ENCODE results near the gene MSH3.
"Not testable (repeated sequence)": the region's sequence is repeated elsewhere in the genome, so short reads cannot be mapped to it uniquely, and the experiment has no call there.

Gene MSH3

DNA sequence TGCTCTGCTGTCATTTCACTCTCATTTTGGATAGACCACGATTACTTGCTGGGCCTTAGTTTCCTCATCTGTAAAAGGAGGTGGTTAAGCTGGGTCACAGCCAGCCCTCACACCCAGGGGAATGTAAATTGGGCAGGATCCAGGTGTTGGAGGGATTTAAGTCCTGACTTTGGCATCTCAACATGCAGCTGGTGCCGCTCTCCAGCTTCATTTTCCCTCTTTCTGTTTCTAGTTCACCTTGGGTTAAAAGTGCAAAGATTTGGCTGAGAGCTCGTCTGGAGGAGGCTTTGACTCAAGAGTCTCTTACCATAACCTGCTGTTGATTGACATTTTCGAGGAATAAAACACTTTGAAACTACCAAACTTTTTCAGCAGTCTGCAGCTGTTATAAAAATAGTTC is 144.6 kb downstream of the MSH3 start:
- no peak for DNase-seq

DNA sequence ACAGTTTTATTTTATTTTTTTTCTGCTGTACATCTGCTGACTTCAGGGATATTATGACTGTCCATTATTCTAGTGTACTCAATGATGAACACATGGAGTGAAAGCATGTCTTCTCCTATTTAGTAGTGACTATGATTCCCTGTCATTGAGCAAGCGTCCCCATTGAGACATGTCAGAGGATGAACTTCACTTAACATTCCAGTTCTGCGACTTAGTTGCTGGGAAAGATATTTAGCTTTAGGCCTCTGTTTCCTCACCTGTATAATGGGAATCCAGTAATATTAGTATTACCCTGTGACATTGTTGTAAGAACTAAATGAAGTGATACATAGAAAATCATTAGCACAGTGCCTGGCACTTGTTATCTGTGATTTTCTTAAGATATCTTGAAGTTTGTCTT is 145.1 kb downstream of the MSH3 start:
- no peak for DNase-seq

DNA sequence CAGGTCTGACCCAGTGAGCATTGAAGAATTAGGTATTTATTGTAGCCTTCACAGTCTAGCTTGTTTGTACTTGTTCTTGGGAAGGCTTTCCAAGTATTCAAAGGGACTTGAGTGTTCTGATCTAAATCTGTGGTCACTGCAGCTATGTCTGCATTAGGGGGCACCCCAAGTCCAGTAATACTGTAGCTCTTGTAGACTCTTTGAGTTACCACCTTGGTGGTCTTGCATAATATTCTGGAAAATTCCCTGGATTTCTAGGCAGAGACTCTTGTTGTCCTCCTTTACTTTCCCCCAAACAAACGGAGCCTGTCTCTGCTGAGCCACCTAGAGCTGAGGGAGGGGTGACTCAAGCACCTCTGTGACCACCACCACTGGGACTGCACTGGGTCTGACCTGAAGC is 149.9 kb downstream of the MSH3 start:
- DNase-seq, result no peak

DNA sequence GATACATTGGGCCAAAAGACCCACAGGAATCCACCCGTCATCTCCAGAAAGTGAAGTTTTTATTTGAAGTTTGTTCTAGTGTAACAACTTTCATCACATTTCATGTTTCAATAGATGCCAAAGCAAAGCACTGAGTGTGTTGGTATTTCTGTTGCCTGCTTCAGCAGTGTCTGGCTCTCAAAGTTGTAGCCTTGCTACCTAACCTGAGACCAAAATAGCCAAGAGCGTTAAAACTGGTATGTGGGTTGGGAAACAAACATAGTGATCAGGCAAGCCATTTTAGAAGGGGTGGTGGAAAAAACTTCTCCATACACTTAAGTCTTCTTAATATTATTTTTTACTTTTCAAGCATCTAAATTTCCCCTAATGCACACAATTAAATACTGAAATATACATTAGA is 150.6 kb downstream of the MSH3 start:
- no peak for DNase-seq

DNA sequence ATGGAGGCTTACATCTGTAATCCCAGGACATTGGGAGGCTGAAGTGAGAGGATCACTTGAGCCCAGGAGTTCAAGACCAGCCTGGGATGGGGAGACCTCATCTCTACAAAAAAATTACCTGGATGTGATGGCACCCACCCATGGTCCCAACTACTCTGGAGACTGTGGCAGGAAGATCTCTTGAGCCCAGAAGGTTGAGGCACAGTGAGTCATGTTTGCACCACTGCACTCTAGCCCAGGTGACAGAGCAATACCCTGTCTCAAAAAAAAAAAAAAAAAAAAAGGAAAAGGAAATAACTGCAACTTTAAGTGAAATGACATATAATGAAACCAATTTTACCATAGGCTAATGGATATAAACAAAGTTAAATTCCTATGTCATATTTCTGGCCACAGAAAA is 152.5 kb downstream of the MSH3 start:
- DNase-seq, result no peak

DNA sequence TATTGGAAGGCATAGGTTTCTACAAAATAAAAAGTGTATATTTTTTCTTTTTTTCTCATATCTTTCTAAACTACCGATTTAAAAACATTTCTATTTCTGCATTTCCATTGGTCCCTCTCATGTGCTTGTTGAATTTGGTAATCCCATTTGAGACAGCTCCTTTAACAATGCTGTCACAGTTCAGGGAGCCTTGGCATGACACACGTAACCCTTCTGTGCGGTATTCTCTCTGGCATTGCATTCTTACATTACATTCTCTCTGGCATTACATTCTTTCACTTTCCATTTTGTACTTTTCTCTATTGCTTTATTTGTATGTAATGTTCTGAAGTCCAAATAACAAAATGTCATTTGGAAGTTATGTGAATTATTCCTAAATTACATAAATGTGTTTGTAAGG is 155.0 kb downstream of the MSH3 start:
- no peak for DNase-seq

DNA sequence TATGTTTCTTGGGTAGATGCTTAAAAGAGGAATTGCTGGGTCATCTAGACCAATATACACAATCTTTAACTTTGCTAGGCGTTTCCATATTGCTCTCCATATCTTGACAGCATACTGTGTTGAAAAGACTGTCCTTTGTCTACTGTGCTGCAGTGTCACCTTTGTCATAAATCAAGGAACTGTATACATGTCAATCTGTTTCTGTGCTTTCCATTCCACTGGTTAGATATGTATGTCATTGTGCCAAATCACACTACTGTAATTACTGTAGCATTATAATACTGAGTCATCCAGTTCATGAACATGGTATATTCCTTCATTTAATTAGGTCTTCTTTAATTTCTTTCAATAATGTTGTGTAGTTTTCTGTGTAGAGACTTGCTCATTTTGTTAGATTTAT is 156.0 kb downstream of the MSH3 start:
- DNase-seq, result no peak

DNA sequence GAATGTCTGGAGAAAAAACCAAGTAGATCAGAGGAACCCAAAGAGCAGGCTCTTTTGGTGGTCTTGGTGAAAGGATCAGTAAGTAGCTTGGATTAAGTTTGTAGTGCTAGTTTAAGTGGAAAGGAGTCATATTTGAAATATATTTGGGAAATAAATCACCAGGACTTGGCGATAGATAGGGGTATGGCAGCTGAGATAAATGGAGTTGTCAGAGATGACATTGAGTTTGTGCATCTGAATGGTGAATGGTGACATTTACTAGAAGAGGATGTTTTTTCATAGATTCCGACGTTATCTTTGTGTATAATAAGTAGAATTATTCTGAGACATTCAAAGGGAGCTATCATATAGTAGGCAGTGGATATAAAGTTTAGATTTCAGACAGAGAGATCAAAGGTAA is 162.1 kb downstream of the MSH3 start:
- no peak for DNase-seq

- DNase-seq, result no peak
Observed at GRCh38 chr5:80820685-80821084, 166.2 kb downstream of the MSH3 start.

DNA sequence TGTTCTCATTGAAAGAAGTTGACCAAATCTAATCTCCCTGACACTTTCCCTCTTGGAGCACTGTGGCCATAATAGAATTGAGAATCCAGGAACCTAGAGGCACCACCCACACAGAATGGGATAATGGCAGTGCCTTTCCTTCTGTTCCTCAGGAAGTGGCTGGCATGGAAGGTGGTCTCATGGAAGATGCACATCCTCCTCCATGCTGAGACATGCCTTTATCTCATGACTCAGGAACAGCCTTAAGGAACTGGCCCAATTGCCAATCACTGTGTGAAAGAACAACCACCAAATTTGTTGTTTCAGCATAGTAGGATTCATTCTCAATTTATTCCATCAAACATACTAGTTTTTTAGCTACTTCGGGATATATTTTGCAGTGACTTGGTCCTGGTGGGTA is 168.2 kb downstream of the MSH3 start:
- DNase-seq, result no peak

DNA sequence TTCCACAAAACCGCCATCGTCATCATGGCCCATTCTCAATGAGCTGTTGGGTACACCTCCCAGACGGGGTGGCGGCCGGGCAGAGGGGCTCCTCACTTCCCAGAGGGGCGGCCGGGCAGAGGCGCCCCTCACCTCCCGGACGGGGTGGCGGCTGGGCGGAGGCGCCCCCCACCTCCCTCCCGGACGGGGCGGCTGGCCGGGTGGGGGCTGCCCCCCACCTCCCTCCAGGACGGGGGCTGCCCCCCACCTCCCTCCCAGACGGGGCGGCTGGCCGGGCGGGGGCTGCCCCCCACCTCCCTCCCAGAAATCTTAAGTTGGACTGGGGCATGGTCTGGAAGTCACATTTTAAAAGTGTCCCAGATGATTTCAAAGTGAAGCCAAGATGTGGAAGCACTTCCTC is 169.7 kb downstream of the MSH3 start:
- not testable (repeated sequence) for DNase-seq

DNA sequence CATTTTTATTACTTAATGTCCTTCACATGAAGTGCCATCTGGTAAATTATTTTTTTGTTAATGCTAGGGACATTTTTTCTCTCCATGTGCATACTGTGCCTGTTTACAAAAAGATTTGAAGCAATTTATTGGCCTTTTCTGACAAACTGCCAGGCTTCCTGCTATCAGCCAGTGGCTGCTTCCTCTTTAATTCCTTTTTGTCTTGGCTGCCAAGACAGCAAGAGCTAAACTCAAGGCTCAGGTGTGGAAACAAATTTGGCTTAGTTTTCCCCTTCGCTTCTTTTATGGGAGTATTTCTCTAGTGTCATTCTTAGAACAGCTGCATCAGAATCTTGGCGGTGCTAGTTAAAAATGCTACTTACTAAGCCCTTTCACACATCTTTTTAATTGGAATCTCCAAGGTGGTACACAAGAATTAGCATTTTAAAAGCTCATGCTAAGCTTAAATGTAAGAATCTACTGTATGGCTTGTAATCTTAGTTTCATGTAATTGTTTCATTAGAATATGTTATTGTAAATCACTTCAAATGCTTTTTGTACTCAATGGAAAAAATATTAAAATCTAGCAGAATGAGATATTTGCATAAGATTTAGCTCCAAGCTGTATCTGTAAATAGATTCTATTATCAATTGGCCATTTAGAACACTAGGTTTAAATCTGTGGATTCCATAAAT is 171.5 kb downstream of the MSH3 start:
- no peak for DNase-seq

DNA sequence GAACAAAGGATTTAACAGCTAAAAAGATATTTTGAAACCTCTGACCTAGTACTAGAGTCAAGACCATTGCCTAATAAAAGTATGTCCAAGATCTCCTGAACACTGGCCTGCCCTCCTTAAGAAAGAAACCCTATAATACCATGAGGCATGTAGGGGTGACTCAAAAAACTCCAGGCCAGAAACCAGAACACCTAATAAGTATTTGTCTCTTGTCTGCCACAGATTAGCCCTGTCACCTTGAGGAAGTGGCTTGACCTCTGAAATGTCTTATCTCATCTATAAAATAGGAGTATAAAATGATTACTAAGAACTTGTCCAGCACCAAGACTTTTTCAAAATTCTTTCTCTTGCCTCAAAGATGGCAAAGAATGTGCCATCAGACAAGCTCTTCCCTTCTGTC is 180.3 kb downstream of the MSH3 start:
- DNase-seq, result no peak

- DNase-seq, result no peak
Observed at GRCh38 chr5:80835128-80835527, 180.7 kb downstream of the MSH3 start.

GRCh38 chr5:80837679-80838078 is 183.2 kb downstream of the MSH3 start:
- DNase-seq, result peak; percentile 29

- DNase-seq, result not testable (repeated sequence)
Observed at GRCh38 chr5:80841026-80841797, 186.8 kb downstream of the MSH3 start.

- not testable (repeated sequence) for DNase-seq
Observed at GRCh38 chr5:80846422-80846821, 192.0 kb downstream of the MSH3 start.

- not testable (repeated sequence) for DNase-seq
Observed at GRCh38 chr5:80850168-80850567, 195.7 kb downstream of the MSH3 start.

GRCh38 chr5:80852331-80853245 is 198.1 kb downstream of the MSH3 start:
- DNase-seq, result no peak

GRCh38 chr5:80853413-80853812 is 199.0 kb downstream of the MSH3 start:
- no peak for DNase-seq

DNA sequence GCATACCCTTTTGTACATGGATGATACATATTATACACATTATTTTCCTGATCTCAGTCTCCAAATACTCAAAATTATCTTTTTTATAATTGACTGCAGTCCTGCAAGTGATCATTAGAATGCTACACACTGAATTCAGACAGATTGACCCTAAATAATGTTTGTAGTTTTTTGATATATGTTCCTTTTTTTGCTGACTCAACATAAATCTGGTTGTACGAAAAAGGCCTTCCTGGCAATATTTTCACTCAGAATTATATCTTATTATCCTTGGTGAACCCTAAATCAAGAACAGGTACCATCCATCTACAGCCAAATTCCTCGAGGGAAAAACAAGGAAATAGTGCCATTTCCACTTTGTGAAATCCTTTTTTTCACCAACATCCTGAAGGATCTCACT is 200.1 kb downstream of the MSH3 start:
- DNase-seq, result no peak

DNA sequence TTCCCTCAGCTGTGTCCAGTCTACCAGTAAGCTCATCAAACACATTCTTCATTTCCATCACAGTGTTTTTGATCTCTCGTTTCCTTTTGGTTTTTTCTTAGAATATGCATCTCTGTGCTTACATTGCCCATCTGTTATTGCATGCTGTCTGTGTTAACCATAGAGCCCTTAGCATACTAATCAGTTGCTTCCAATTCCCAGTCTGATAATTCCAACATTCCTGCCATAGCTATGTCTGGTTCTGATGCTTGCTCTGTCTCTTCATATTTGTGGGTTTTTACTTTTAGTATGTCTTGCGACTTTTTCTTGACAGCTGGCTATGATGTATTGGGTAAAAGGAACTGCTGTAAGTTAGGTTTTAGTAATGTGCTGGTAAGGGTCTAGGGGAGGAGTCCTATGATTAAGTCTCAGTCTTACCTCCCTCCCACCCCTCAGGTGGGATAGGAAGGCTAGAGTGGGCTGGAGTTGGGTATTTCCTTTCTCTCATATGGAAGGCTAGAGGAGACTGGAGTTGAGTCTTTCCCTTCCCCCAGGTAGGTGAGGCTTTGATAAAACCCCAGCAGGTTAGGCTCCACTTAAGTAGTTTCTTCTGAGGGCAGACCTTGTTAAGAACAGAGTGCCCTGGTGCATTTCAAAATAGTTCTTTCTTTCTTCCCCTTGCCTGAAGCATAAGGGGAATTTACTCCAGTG is 206.6 kb downstream of the MSH3 start:
- no peak for DNase-seq

GRCh38 chr5:80863708-80864107 is 209.3 kb downstream of the MSH3 start:
- no peak for DNase-seq

Data from activated CD4-positive, alpha-beta T cell treated with anti-CD3 and anti-CD28 coated beads for 48 hours (primary cell).